Activated naive CD4-positive, alpha-beta T cell treated with anti-CD3 and anti-CD28 coated beads, Interleukin-2, amount 10 ng/mL, durations not matched to agents 5 hours and 36 hours (primary cell): Measurements from ENCODE around the gene TMEM247. TPM values are rescaled to one million over a fixed set of nuclear protein-coding genes. Genes with fewer than 3 reads are reported as not detected.

ENCODE experiments used
- total RNA-seq, 2 experiments: library from RNA; stranded (reverse); gene quantifications; one replicate each; pipeline ENCODE4 v1.2.3, GENCODE V29; 2021

TMEM247 gene
- total RNA-seq, result not detected

GRCh38 chr2:46479265-46479664 lies at the start of gene TMEM247:
Gene TMEM247, plus strand, starts transcription at chr2:46479565.

Other genes starting within 250 kb of the TMEM247 start
- 10 to 100 TPM; 20.5 to 21.5 TPM for gene EPAS1, start 182.2 kb upstream of the TMEM247 start, total RNA-seq
- 10 to 100 TPM; 13.3 to 14.7 TPM for gene RHOQ, start 62.9 kb downstream of the TMEM247 start, total RNA-seq
- 10 to 100 TPM; 11.8 to 11.9 TPM for gene ATP6V1E2, start 63.0 kb downstream of the TMEM247 start, total RNA-seq
- gene PIGF, start 137.5 kb downstream of the TMEM247 start, total RNA-seq, result 10 to 100 TPM; 24.8 to 26.5 TPM
- gene CRIPT, start 137.7 kb downstream of the TMEM247 start, total RNA-seq, result 10 to 100 TPM in 1 of 2 experiments, 1 to 10 TPM in 1; 9.9 to 11.8 TPM
- gene SOCS5, start 219.7 kb downstream of the TMEM247 start, total RNA-seq, result 1 to 10 TPM; 7.2 to 7.3 TPM